Nephron progenitor cell (in vitro differentiated cells): ENCODE results near the gene OR5AU1.

Experiments used
- DNase-seq: peaks from one replicate; pipeline ENCODE4 v3.0.0; 2021
- H3K27ac Mint-ChIP-seq: 2 replicates; pipeline ENCODE4 v1.8.0; 2021; ENCODE audit warnings: mild to moderate bottlenecking, moderate library complexity, mixed read lengths
- H3K27me3 Mint-ChIP-seq: 2 replicates; pipeline ENCODE4 v1.8.0; 2021; ENCODE audit warnings: mild to moderate bottlenecking, low read depth, mixed read lengths; ENCODE audit not compliant: poor library complexity
- H3K36me3 Mint-ChIP-seq: 2 replicates; pipeline ENCODE4 v1.8.0; 2021; ENCODE audit warnings: low read depth, mixed read lengths
- H3K4me1 Mint-ChIP-seq: 2 replicates; pipeline ENCODE4 v1.8.0; 2021; ENCODE audit warnings: mixed read lengths
- H3K4me3 Mint-ChIP-seq: 2 replicates; pipeline ENCODE4 v1.8.0; 2021; ENCODE audit warnings: mild to moderate bottlenecking, moderate library complexity, mixed read lengths
- H3K9me3 Mint-ChIP-seq: 2 replicates; pipeline ENCODE4 v1.8.0; 2021; ENCODE audit warnings: mild to moderate bottlenecking, moderate library complexity, mixed read lengths
- CTCF ChIP-seq: fragments of 200-600 bp; sonication (generic); IDR thresholded peaks from 2 replicates; pipeline ENCODE4 v1.5.0; 2021; ENCODE audit warnings: antibody characterized with exemption

The OR5AU1 gene

GRCh38 chr14:21142357-21142756, 13.5 kb downstream of the OR5AU1 start:
- Mint-ChIP-seq H3K27me3 (peaks cover 6% of the 10 kb centered on the region), H3K36me3 (no peaks in the 10 kb centered on the region), H3K4me1 (no peaks in the 10 kb centered on the region), H3K27ac (no peak overlapping the region), H3K9me3 (peaks cover 31% of the 10 kb centered on the region), H3K4me3 (no peak overlapping the region)
- no peak for TF ChIP-seq CTCF
- no peak for DNase-seq

- no peak for DNase-seq
- H3K27ac Mint-ChIP-seq = no peak overlapping the region
These were observed 19.8 kb downstream of the OR5AU1 start for GRCh38 chr14:21136024-21136423.

GRCh38 chr14:21133901-21134300, 22.0 kb downstream of the OR5AU1 start:
- Mint-ChIP-seq H3K4me1 (no peaks in the 10 kb centered on the region), H3K27ac (no peak overlapping the region), H3K9me3 (peaks cover 22% of the 10 kb centered on the region), H3K4me3 (no peak overlapping the region), H3K36me3 (no peaks in the 10 kb centered on the region), H3K27me3 (peaks cover 3% of the 10 kb centered on the region)
- DNase-seq = no peak
- no peak for TF ChIP-seq CTCF

More at GRCh38 chr14:21136024-21136423, 19.8 kb downstream of the OR5AU1 start:
- Mint-ChIP-seq H3K36me3 (no peaks in the 10 kb centered on the region), H3K4me1 (no peaks in the 10 kb centered on the region), H3K9me3 (peaks cover 19% of the 10 kb centered on the region), H3K4me3 (no peak overlapping the region), H3K27me3 (peaks cover 3% of the 10 kb centered on the region)
- TF ChIP-seq CTCF = peak; percentile 69

GRCh38 chr14:21123429-21123828, 32.4 kb downstream of the OR5AU1 start:
- Mint-ChIP-seq H3K4me1 (no peaks in the 10 kb centered on the region), H3K27ac (no peak overlapping the region), H3K9me3 (peaks cover 11% of the 10 kb centered on the region), H3K36me3 (no peaks in the 10 kb centered on the region), H3K27me3 (peaks cover 16% of the 10 kb centered on the region), H3K4me3 (no peak overlapping the region)
- no peak for DNase-seq
- no peak for TF ChIP-seq CTCF

- Mint-ChIP-seq H3K4me3 (no peak overlapping the region), H3K27ac (no peak overlapping the region), H3K4me1 (no peaks in the 10 kb centered on the region), H3K36me3 (no peaks in the 10 kb centered on the region), H3K9me3 (peaks cover 6% of the 10 kb centered on the region), H3K27me3 (peaks cover 11% of the 10 kb centered on the region)
- TF ChIP-seq CTCF = no peak
- no peak for DNase-seq
These were observed 34.7 kb downstream of the OR5AU1 start for GRCh38 chr14:21121122-21121521.

GRCh38 chr14:21120686-21121085, 35.2 kb downstream of the OR5AU1 start:
- no peak for DNase-seq
- Mint-ChIP-seq H3K4me3 (no peak overlapping the region), H3K27me3 (peaks cover 11% of the 10 kb centered on the region), H3K36me3 (no peaks in the 10 kb centered on the region), H3K9me3 (peaks cover 6% of the 10 kb centered on the region), H3K4me1 (no peaks in the 10 kb centered on the region), H3K27ac (no peak overlapping the region)
- no peak for TF ChIP-seq CTCF
